Duodenal mucosa (tissue), 2 donors: ENCODE measurements around the gene SP6.

Experiments used
- H3K27ac ChIP-seq: one replicate; pipeline ENCODE4 v1.7.0; 2013; ENCODE audit warnings: low read depth, low read length
- H3K27me3 ChIP-seq, 2 donors: one replicate each; pipeline ENCODE4 v1.7.0; 2013; ENCODE audit warnings: low read length in 2 of 2, control low read depth in 1 of 2; ENCODE audit not compliant: insufficient read depth in 2 of 2, control insufficient read depth in 1 of 2
- H3K36me3 ChIP-seq, 2 donors: one replicate each; pipeline ENCODE4 v1.7.0; 2013; ENCODE audit warnings: low read length in 2 of 2, control low read depth in 1 of 2; ENCODE audit not compliant: insufficient read depth in 2 of 2, control insufficient read depth in 1 of 2
- H3K4me1 ChIP-seq, 2 donors: one replicate each; pipeline ENCODE4 v1.7.0; 2013; ENCODE audit warnings: low read length in 2 of 2, control low read depth in 1 of 2; ENCODE audit not compliant: insufficient read depth in 2 of 2, control insufficient read depth in 1 of 2
- H3K4me3 ChIP-seq, 2 donors: one replicate each; pipeline ENCODE4 v1.7.0; 2013; ENCODE audit warnings: low read length in 2 of 2, low read depth in 1 of 2
- H3K9ac ChIP-seq, 2 donors: one replicate each; pipeline ENCODE4 v1.7.0; 2013; ENCODE audit warnings: low read length in 2 of 2, low read depth in 1 of 2
- H3K9me3 ChIP-seq, 2 donors: one replicate each; pipeline ENCODE4 v1.7.0; 2013; ENCODE audit warnings: low read length in 2 of 2, control low read depth in 1 of 2; ENCODE audit not compliant: control insufficient read depth in 1 of 2

Gene SP6

GRCh38 chr17:47853616-47854015 lies 2.7 kb upstream of the SP6 start:
- H3K9ac ChIP-seq = no peak overlapping the region
- no peak overlapping the region for H3K4me3 ChIP-seq
- H3K4me1 ChIP-seq = peaks cover 18 to 19% of the 10 kb centered on the region in 2 donors
- H3K36me3 ChIP-seq = no peaks in the 10 kb centered on the region
- no peak overlapping the region for H3K27ac ChIP-seq
- H3K9me3 ChIP-seq = no peaks in the 10 kb centered on the region
- peaks cover 58 to 62% of the 10 kb centered on the region in 2 donors for H3K27me3 ChIP-seq

GRCh38 chr17:47852113-47852949 lies 1.4 kb upstream of the SP6 start:
- H3K4me3 ChIP-seq = no peak overlapping the region

GRCh38 chr17:47851764-47852112 lies 775 bp upstream of the SP6 start:
- Histone ChIP-seq H3K4me1 (peaks cover 18 to 19% of the 10 kb centered on the region in 2 donors), H3K27me3 (peaks cover 69 to 71% of the 10 kb centered on the region in 2 donors), H3K9ac (no peak overlapping the region), H3K9me3 (no peaks in the 10 kb centered on the region), H3K36me3 (no peaks in the 10 kb centered on the region), H3K4me3 (no peak overlapping the region), H3K27ac (no peak overlapping the region)

More at GRCh38 chr17:47852113-47852949, 1.4 kb upstream of the SP6 start:
- no peaks in the 10 kb centered on the region for H3K36me3 ChIP-seq
- H3K9me3 ChIP-seq = no peaks in the 10 kb centered on the region
- H3K27me3 ChIP-seq = peaks cover 66 to 68% of the 10 kb centered on the region in 2 donors
- H3K27ac ChIP-seq = no peak overlapping the region
- H3K4me1 ChIP-seq = peaks cover 18 to 19% of the 10 kb centered on the region in 2 donors
- H3K9ac ChIP-seq = no peak overlapping the region

DNA sequence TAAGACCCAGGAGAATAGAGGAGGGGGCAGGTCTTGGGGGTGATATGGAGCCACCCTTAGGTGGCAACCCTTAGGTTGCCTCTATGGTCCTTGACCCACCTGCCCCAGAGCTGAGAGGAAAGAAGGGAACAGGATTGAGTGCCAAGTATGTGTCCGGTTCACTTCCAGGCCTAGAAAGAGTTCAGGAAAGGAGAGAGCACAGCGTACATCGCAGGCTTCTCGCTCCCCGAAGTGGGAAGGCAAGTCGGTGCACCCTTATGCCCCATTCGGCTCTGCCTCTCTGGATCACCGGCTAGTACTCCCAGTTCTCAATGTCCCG lies 631 bp downstream of the SP6 start:
- peaks cover 18 to 19% of the 10 kb centered on the region in 2 donors for H3K4me1 ChIP-seq
- no peak overlapping the region for H3K27ac ChIP-seq
- peaks cover 56 to 66% of the 10 kb centered on the region in 2 donors for H3K27me3 ChIP-seq
- no peaks in the 10 kb centered on the region for H3K9me3 ChIP-seq
- peak overlapping the region; percentile 48 to 76 for H3K9ac ChIP-seq
- no peaks in the 10 kb centered on the region for H3K36me3 ChIP-seq
- peak overlapping the region; percentile 65 to 72 for H3K4me3 ChIP-seq

GRCh38 chr17:47848198-47848513 lies 2.8 kb downstream of the SP6 start:
- no peak overlapping the region for H3K4me3 ChIP-seq
- no peak overlapping the region for H3K9ac ChIP-seq
- no peaks in the 10 kb centered on the region for H3K9me3 ChIP-seq
- H3K27me3 ChIP-seq = peaks cover 35 to 50% of the 10 kb centered on the region in 2 donors
- no peak overlapping the region for H3K27ac ChIP-seq
- peaks cover 23 to 32% of the 10 kb centered on the region in 2 donors for H3K4me1 ChIP-seq
- no peaks in the 10 kb centered on the region for H3K36me3 ChIP-seq

DNA sequence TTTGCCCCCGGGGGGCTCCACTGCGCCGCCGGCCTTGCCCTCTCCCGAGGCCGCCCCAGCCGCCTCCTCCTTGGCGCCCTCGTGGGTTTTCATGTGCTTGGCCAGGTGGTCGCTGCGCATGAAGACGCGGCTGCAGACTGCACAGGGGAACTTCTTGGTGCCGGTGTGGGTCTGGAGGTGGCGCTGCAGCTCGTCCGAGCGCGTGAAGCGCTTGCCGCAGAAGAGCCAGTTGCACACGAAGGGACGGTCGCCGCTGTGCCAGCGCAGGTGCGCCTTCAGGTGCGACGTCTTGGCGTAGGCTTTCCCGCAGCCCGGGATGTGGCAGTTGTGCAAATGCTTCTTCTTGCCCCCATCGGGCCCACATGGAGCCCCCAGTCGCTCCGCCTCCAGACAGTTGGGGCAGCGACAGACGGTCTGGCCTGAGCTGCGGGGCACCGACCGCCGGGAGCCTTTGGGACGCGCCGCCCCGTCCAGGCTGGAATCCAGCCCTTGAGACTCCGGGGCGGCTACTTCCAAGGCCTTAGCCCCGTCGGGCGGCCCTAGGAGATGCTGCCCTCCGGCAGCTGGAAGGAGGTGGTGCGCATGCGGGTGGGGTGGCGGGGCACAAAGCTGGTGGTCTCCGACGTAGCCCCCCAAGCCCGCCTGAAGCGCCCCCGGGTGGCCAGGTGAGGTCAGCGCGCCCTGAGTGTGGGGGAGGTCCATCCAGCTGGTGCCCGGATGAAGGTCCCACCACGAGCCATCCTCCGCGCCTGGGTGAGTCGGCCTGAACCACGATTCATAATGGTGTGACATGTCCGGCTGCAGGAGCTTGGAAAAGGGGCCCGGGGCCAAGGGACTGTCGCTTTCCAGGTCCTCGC lies 3.4 kb downstream of the SP6 start:
- H3K9ac ChIP-seq = no peak overlapping the region
- no peak overlapping the region for H3K27ac ChIP-seq
- H3K4me3 ChIP-seq = no peak overlapping the region
- H3K36me3 ChIP-seq = no peaks in the 10 kb centered on the region
- H3K4me1 ChIP-seq = peaks cover 28 to 33% of the 10 kb centered on the region in 2 donors
- peaks cover 29 to 45% of the 10 kb centered on the region in 2 donors for H3K27me3 ChIP-seq
- no peaks in the 10 kb centered on the region for H3K9me3 ChIP-seq

- H3K4me1 ChIP-seq = peaks cover 29 to 30% of the 10 kb centered on the region in 2 donors
These were observed 4.1 kb downstream of the SP6 start for GRCh38 chr17:47846716-47847340.

GRCh38 chr17:47845716-47846075 lies 5.3 kb downstream of the SP6 start:
- H3K27ac ChIP-seq = no peak overlapping the region
- no peak overlapping the region for H3K9ac ChIP-seq
- H3K36me3 ChIP-seq = no peaks in the 10 kb centered on the region
- peaks cover 29 to 34% of the 10 kb centered on the region in 2 donors for H3K4me1 ChIP-seq
- H3K27me3 ChIP-seq = peaks cover 20 to 34% of the 10 kb centered on the region in 2 donors
- H3K9me3 ChIP-seq = no peaks in the 10 kb centered on the region
- H3K4me3 ChIP-seq = no peak overlapping the region

More at GRCh38 chr17:47846716-47847340, 4.1 kb downstream of the SP6 start:
- H3K9me3 ChIP-seq = no peaks in the 10 kb centered on the region
- H3K27me3 ChIP-seq = peaks cover 22 to 37% of the 10 kb centered on the region in 2 donors
- no peaks in the 10 kb centered on the region for H3K36me3 ChIP-seq
- no peak overlapping the region for H3K27ac ChIP-seq
- no peak overlapping the region for H3K9ac ChIP-seq
- H3K4me3 ChIP-seq = no peak overlapping the region

DNA sequence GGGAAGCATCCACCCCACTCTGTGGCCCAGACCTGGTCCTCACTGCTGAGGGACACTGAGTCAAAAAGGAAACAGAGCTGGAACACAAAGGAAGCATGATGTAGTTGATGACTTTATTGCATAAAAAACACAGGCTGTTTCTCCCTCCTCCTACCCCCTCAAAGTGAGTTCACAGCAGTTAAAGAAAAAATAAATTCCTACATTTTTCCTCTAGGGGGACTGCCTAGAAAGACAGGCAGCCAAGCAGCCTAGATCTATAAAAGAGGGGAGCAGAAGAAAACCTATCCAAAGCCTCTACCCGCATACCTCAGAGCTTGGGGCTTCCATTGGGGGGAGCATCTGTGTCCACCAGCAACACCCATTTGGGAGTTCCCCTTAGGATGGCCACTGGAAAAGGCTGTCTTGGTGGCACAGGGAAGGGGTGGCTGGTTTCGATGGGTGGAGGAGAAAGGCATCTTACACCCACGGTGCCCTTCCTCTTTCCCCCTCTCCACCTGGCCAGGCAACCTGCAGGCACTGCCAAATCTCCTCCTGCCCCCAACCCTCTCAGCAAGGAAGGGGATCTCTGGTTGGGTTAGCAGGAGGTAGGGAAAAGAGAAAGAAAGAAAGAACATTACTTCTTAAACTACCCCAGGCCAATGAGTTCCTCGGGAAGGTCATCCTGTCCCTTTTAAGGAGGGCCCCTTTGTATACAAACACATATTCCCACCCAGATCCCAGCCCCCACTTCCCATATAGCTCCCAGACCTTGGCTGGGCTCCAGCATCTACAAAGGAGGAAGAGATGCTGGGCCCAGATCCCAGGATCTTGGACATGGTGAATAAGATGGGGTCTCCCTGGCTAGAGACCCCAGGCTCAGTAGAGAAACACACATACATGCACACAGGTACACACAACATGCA lies 5.9 kb downstream of the SP6 start:
- Histone ChIP-seq H3K36me3 (no peaks in the 10 kb centered on the region), H3K9me3 (no peaks in the 10 kb centered on the region), H3K27ac (no peak overlapping the region), H3K27me3 (peaks cover 14 to 34% of the 10 kb centered on the region in 2 donors), H3K9ac (no peak overlapping the region), H3K4me3 (no peak overlapping the region), H3K4me1 (peaks cover 34% of the 10 kb centered on the region in 2 donors)
